ENCODE results near the gene KRTAP29-1.

KRTAP29-1 gene

DNA sequence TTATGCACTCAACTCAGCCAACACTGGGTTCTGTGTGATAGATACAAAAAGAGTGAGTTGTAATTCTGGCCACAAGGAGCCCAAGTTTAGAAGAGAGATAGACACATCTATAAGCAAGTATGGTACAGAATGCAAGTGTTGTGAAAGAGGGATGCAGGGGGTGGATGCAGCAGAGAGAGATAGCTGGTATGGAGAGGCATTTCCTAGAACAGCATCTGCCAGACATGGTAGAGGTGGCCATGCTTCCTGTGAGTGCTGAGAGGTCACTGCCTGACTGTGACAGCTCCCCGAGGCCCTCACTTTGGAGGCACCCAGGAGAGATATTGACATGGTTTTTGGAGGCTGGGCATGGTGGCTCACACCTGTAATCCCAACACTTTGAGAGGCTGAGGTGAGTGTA lies 8.5 kb upstream of the KRTAP29-1 start:
- 97% methylated on average over 1 of the region's 1 CpG for WGBS
- Histone ChIP-seq H3K4me1 (ENCODE audit: insufficient read depth, low read length) (no peaks in the 10 kb centered on the region), H3K27ac (ENCODE audit: low read depth, low read length) (no peak overlapping the region), H3K36me3 (ENCODE audit: insufficient read depth, low read length) (no peaks in the 10 kb centered on the region), H3K9me3 (ENCODE audit: insufficient read depth, low read depth, low read length) (no peaks in the 10 kb centered on the region), H3K27me3 (ENCODE audit: insufficient read depth, low read length) (no peaks in the 10 kb centered on the region), H3K9ac (ENCODE audit: low read depth, low read length) (no peak overlapping the region), H3K4me3 (ENCODE audit: low read length) (no peak overlapping the region)

DNA sequence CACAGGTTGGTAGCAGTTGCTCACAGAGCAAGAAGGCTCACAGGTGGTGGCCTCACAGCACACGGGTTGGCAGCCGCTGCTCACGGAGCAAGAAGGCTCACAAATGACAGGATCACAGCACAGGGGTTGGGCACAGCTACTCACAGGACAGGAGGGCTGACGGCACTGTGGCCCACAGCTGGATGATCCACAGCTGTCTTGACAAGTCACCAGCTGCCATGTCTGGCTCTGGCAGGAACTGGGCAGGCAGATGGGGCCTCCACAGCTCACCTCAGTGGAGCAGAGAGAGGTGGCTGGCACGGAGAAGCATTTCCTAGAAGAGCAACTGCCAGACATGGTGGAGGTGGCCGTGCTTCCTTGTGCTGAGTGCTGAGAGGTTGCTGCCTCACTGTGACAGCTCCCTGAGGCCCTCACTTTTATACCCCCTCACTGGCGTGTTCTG lies 6.3 kb upstream of the KRTAP29-1 start, which contains the start of gene KRTAP16-1:
Gene KRTAP16-1 (minus strand): TSS at position 392 of the 442 bp plus-strand sequence. CDS start 56 bp downstream, at position 336.
- Histone ChIP-seq H3K36me3 (ENCODE audit: insufficient read depth, low read length) (no peaks in the 10 kb centered on the region), H3K27ac (ENCODE audit: low read depth, low read length) (no peak within 1 kb of the TSS), H3K27me3 (ENCODE audit: insufficient read depth, low read length) (no peaks in the 10 kb centered on the region), H3K9ac (ENCODE audit: low read depth, low read length) (no peak within 1 kb of the TSS), H3K4me1 (ENCODE audit: insufficient read depth, low read length) (no peaks in the 10 kb centered on the region), H3K4me3 (ENCODE audit: low read length) (no peak within 1 kb of the TSS), H3K9me3 (ENCODE audit: insufficient read depth, low read depth, low read length) (no peaks in the 10 kb centered on the region)
- WGBS, result 92% methylated on average over 7 of the region's 7 CpGs

- no peak overlapping the region for H3K9ac ChIP-seq (ENCODE audit: low read depth, low read length)
Measured at GRCh38 chr17:41308251-41308917, 5.7 kb upstream of the KRTAP29-1 start.

GRCh38 chr17:41307647-41308046 lies 5.0 kb upstream of the KRTAP29-1 start:
- no peak overlapping the region for H3K4me3 ChIP-seq (ENCODE audit: low read length)
- 89% methylated on average over 9 of the region's 9 CpGs for WGBS

More at GRCh38 chr17:41308251-41308917, 5.7 kb upstream of the KRTAP29-1 start:
- no peaks in the 10 kb centered on the region for H3K27me3 ChIP-seq (ENCODE audit: insufficient read depth, low read length)
- H3K36me3 ChIP-seq (ENCODE audit: insufficient read depth, low read length), result no peaks in the 10 kb centered on the region
- no peak overlapping the region for H3K27ac ChIP-seq (ENCODE audit: low read depth, low read length)
- H3K9me3 ChIP-seq (ENCODE audit: insufficient read depth, low read depth, low read length), result no peaks in the 10 kb centered on the region
- WGBS, result 88% methylated on average over 10 of the region's 10 CpGs
- H3K4me1 ChIP-seq (ENCODE audit: insufficient read depth, low read length), result no peaks in the 10 kb centered on the region
- no peak overlapping the region for H3K4me3 ChIP-seq (ENCODE audit: low read length)

GRCh38 chr17:41304091-41304490 lies 1.4 kb upstream of the KRTAP29-1 start:
- Histone ChIP-seq H3K27ac (ENCODE audit: low read depth, low read length) (no peak overlapping the region), H3K27me3 (ENCODE audit: insufficient read depth, low read length) (no peaks in the 10 kb centered on the region), H3K36me3 (ENCODE audit: insufficient read depth, low read length) (no peaks in the 10 kb centered on the region), H3K9ac (ENCODE audit: low read depth, low read length) (no peak overlapping the region), H3K4me1 (ENCODE audit: insufficient read depth, low read length) (no peaks in the 10 kb centered on the region), H3K9me3 (ENCODE audit: insufficient read depth, low read depth, low read length) (no peaks in the 10 kb centered on the region), H3K4me3 (ENCODE audit: low read length) (no peak overlapping the region)
- 88% methylated on average over 11 of the region's 12 CpGs for WGBS

More at GRCh38 chr17:41307647-41308046, 5.0 kb upstream of the KRTAP29-1 start:
- no peak overlapping the region for H3K27ac ChIP-seq (ENCODE audit: low read depth, low read length)
- H3K9ac ChIP-seq (ENCODE audit: low read depth, low read length), result no peak overlapping the region
- H3K36me3 ChIP-seq (ENCODE audit: insufficient read depth, low read length), result no peaks in the 10 kb centered on the region
- no peaks in the 10 kb centered on the region for H3K9me3 ChIP-seq (ENCODE audit: insufficient read depth, low read depth, low read length)
- H3K4me1 ChIP-seq (ENCODE audit: insufficient read depth, low read length), result no peaks in the 10 kb centered on the region
- H3K27me3 ChIP-seq (ENCODE audit: insufficient read depth, low read length), result no peaks in the 10 kb centered on the region

- Histone ChIP-seq H3K9me3 (ENCODE audit: insufficient read depth, low read depth, low read length) (no peaks in the 10 kb centered on the region), H3K9ac (ENCODE audit: low read depth, low read length) (no peak overlapping the region), H3K36me3 (ENCODE audit: insufficient read depth, low read length) (no peaks in the 10 kb centered on the region), H3K27ac (ENCODE audit: low read depth, low read length) (no peak overlapping the region), H3K27me3 (ENCODE audit: insufficient read depth, low read length) (no peaks in the 10 kb centered on the region), H3K4me3 (ENCODE audit: low read length) (no peak overlapping the region), H3K4me1 (ENCODE audit: insufficient read depth, low read length) (no peaks in the 10 kb centered on the region)
- 96% methylated on average over 4 of the region's 4 CpGs for WGBS
Measured at GRCh38 chr17:41302981-41303380, 330 bp upstream of the KRTAP29-1 start.

- Histone ChIP-seq H3K27ac (ENCODE audit: low read depth, low read length) (no peak overlapping the region), H3K27me3 (ENCODE audit: insufficient read depth, low read length) (no peaks in the 10 kb centered on the region), H3K4me3 (ENCODE audit: low read length) (no peak overlapping the region), H3K9me3 (ENCODE audit: insufficient read depth, low read depth, low read length) (no peaks in the 10 kb centered on the region), H3K4me1 (ENCODE audit: insufficient read depth, low read length) (no peaks in the 10 kb centered on the region), H3K9ac (ENCODE audit: low read depth, low read length) (no peak overlapping the region), H3K36me3 (ENCODE audit: insufficient read depth, low read length) (no peaks in the 10 kb centered on the region)
- WGBS, result 87% methylated on average over 5 of the region's 5 CpGs
Measured at GRCh38 chr17:41301204-41301790, 1.4 kb downstream of the KRTAP29-1 start.

DNA sequence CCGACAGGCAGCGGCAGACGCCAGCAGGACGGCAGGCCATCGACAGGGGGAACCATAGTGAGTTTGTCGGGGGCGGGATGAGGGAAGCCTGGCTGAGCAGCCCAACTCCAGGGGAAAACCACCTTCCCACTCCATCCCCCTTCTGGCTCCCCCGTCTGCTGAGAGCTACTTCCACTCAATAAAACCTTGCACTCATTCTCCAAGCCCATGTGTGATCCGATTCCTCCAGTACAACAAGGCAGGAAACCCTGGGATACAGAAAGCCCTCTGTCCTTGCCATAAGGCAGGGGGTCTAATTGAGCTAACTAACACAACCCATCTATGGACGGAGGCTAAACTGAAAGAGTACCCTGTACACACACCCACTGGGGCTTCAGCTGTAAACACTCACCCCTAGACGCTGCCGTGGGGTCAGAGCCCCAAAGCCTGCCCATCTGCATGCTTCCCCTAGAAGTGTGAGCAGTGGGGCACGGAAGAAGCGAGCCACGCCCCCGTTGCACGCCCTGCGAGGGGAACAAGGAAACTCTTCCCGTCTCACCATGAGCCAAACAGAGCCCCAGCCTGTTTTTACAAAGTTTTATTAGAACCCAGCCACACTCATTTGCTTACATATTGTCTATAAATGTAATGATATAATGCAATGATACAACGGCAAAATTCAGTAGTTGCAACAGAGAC lies 4.1 kb downstream of the KRTAP29-1 start:
- Histone ChIP-seq H3K27me3 (ENCODE audit: insufficient read depth, low read length) (no peaks in the 10 kb centered on the region), H3K36me3 (ENCODE audit: insufficient read depth, low read length) (no peaks in the 10 kb centered on the region), H3K9ac (ENCODE audit: low read depth, low read length) (no peak overlapping the region), H3K27ac (ENCODE audit: low read depth, low read length) (no peak overlapping the region), H3K9me3 (ENCODE audit: insufficient read depth, low read depth, low read length) (no peaks in the 10 kb centered on the region), H3K4me3 (ENCODE audit: low read length) (no peak overlapping the region), H3K4me1 (ENCODE audit: insufficient read depth, low read length) (no peaks in the 10 kb centered on the region)
- 86% methylated on average over 19 of the region's 20 CpGs for WGBS

GRCh38 chr17:41296846-41297245 lies 5.8 kb downstream of the KRTAP29-1 start:
- Histone ChIP-seq H3K4me3 (ENCODE audit: low read length) (no peak overlapping the region), H3K27me3 (ENCODE audit: insufficient read depth, low read length) (no peaks in the 10 kb centered on the region), H3K36me3 (ENCODE audit: insufficient read depth, low read length) (no peaks in the 10 kb centered on the region), H3K27ac (ENCODE audit: low read depth, low read length) (no peak overlapping the region), H3K9me3 (ENCODE audit: insufficient read depth, low read depth, low read length) (no peaks in the 10 kb centered on the region), H3K9ac (ENCODE audit: low read depth, low read length) (no peak overlapping the region), H3K4me1 (ENCODE audit: insufficient read depth, low read length) (no peaks in the 10 kb centered on the region)
- WGBS, result 92% methylated on average over 1 of the region's 1 CpG

DNA sequence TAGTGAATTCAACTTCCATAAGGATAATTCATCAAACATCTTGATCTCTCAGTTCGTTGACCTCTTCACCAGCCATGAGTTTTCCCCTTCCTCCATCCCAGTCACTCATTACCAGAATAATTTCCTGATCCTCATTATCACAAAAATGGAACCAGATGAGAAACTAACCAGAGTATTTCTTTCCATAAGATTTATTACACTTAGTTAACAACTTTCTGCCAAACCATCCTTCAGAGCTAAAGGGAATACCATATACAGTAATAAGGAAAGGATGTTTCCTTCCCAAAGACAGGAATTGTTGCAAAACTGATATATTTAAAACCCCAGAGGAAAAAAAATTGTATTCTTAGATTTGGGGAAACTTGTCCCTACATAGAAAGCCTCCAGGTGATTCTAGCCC lies 8.6 kb downstream of the KRTAP29-1 start:
- H3K27me3 ChIP-seq (ENCODE audit: insufficient read depth, low read length), result no peaks in the 10 kb centered on the region
- no peak overlapping the region for H3K4me3 ChIP-seq (ENCODE audit: low read length)
- no peak overlapping the region for H3K27ac ChIP-seq (ENCODE audit: low read depth, low read length)
- no peak overlapping the region for H3K9ac ChIP-seq (ENCODE audit: low read depth, low read length)
- no peaks in the 10 kb centered on the region for H3K4me1 ChIP-seq (ENCODE audit: insufficient read depth, low read length)
- no peaks in the 10 kb centered on the region for H3K36me3 ChIP-seq (ENCODE audit: insufficient read depth, low read length)
- WGBS, result 92% methylated on average over 1 of the region's 1 CpG
- no peaks in the 10 kb centered on the region for H3K9me3 ChIP-seq (ENCODE audit: insufficient read depth, low read depth, low read length)

DNA sequence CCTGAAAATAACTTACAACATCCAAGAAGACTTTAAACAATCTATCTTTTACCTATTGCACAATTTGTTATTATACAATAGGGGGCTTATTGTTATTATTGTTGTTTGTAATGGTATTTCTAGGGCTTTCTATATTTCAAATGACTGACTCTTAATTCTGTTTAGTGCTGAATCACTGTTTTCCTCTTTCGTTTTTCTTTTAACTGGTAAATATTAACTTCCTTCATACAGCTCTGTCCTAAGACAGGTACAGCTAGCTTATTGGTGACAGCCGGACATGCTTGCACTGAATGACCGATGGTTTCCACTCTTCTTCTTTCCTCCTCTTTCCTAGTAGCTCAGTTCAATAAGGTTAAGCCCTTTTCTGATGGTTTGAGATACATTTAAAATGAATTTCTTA lies 15.6 kb downstream of the KRTAP29-1 start:
- no peak overlapping the region for H3K9ac ChIP-seq (ENCODE audit: low read depth, low read length)
- H3K9me3 ChIP-seq (ENCODE audit: insufficient read depth, low read depth, low read length), result no peaks in the 10 kb centered on the region
- H3K27ac ChIP-seq (ENCODE audit: low read depth, low read length), result no peak overlapping the region
- 0 out of 2 replicates have a peak, but pooled peaks cover 9% of the 10 kb centered on the region for H3K4me1 ChIP-seq (ENCODE audit: insufficient read depth, low read length)
- WGBS, result 94% methylated on average over 3 of the region's 3 CpGs
- no peak overlapping the region for H3K4me3 ChIP-seq (ENCODE audit: low read length)
- H3K27me3 ChIP-seq (ENCODE audit: insufficient read depth, low read length), result no peaks in the 10 kb centered on the region
- H3K36me3 ChIP-seq (ENCODE audit: insufficient read depth, low read length), result no peaks in the 10 kb centered on the region

Data from HUES64 (cell line).